Hepatocyte (in vitro differentiated cells): Measurements from ENCODE around the gene PRLH.

ENCODE experiments used
- CTCF ChIP-seq: fragments of 200-600 bp; sonication (generic); IDR thresholded peaks from 2 replicates; pipeline ENCODE4 v1.5.1; 2016; ENCODE audit warnings: antibody characterized with exemption, mild to moderate bottlenecking; ENCODE audit not compliant: poor library complexity
- EZH2 ChIP-seq: fragments of 200-600 bp; sonication (generic); IDR thresholded peaks from 2 replicates; pipeline ENCODE4 v1.6.1; 2016; ENCODE audit warnings: antibody characterized with exemption, mild to moderate bottlenecking, borderline replicate concordance
- EZH2phosphoT487 ChIP-seq: fragments of 200-600 bp; sonication (generic); IDR thresholded peaks from one replicate; pipeline ENCODE4 v1.6.1; 2018; ENCODE audit warnings: antibody characterized with exemption, mild to moderate bottlenecking, low read depth, moderate library complexity; ENCODE audit not compliant: unreplicated experiment, severe bottlenecking

GRCh38 chr2:237540823-237541222 lies 25.6 kb upstream of the PRLH start:
- TF ChIP-seq CTCF (no peak), EZH2 (no peak), EZH2phosphoT487 (no peak)
